ENCODE data around the gene FUZ. TPM values are rescaled to one million over a fixed set of nuclear protein-coding genes. Genes with fewer than 3 reads are reported as not detected.

The FUZ gene
- total and polyA plus RNA-seq, 2 of the 8 experiments (the other 6 are each of a cell fraction or from before 2014, with no cell fraction given), result 28.4 to 33.9 TPM

DNA sequence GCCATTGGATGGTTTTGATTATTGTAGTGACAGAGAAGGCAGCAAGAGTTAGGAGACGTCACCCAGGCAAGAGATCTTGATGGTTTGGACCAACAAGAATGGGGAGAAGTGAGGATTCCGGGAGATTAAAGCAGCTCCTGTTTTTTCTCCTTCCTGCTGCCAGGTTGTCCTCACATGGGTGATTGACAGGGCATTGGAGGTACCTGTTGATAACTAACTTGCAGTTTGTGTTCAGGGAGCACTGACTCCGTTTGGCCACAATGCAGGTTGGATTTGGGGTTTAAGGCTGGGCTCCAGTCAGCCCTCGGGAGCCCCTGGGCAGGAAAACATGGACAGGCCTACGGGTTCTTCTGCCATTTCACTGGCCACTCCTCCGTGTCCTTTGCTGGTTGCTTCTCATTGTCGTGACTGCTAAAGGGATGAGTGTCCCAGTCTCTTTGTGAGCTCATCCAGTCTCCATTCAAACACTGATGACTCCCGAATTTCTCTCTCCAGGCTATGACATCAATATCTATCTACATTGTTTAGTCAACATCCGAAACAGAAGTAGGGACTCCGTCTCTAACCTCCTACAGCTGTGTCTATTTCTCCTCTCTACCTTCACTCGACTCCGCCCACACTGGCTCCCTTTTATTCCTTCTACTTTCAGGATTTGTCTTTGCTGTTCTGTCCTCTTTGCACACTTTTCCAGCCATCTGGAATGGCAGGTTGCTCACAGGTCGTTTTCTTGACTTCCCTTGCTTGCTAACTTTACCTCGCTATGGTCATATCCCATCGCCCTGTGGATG is 36.5 kb upstream of the FUZ start:
- Histone ChIP-seq H3K36me3 (ENCODE audit: control insufficient read depth in 2 of 4, insufficient read depth in 4 of 4, low read length in 3 of 4) (peaks cover 0 to 10% (median 4%) of the 10 kb centered on the region in 4 experiments; a peak in 3 of 8 replicates), H3K9ac (replicated peaks in 1 of 4; ENCODE audit: extremely low read depth in 1 of 4, low read depth in 3 of 4, low read length in 3 of 4) (peak overlapping the region in 1 of 4 experiments; percentile 68; a peak in 3 of 7 replicates), H2BK5ac (ENCODE audit: low read depth, low read length) (no peak overlapping the region), H3K27me3 (replicated peaks in 1 of 4; ENCODE audit: control insufficient read depth in 3 of 4, extremely low read depth in 1 of 4, insufficient read depth in 3 of 4, low read length in 3 of 4) (no peaks in the 10 kb centered on the region; a peak in 1 of 7 replicates), H3K4me2 (ENCODE audit: insufficient read depth in 1 of 2, low read depth in 2 of 2, low read length in 2 of 2) (peak overlapping the region; percentile 72 to 74), H2AFZ (ENCODE audit: low read length) (no peak overlapping the region), H4K5ac (ENCODE audit: insufficient read length, low read depth, low read length) (no peak overlapping the region), H3K79me1 (ENCODE audit: low read depth, low read length) (peaks cover 18% of the 10 kb centered on the region), H3K4me1 (replicated peaks in 1 of 4; ENCODE audit: control insufficient read depth in 3 of 4, insufficient read depth in 4 of 4, low read length in 3 of 4) (peaks cover 3 to 9% (median 6%) of the 10 kb centered on the region in 4 experiments), H3K27ac (ENCODE audit: low read depth, low read length) (no peak overlapping the region), H2BK12ac (ENCODE audit: low read depth, low read length) (0 out of 2 replicates have a peak overlapping the region, but pooled peaks have one; percentile 60), H4K20me1 (replicated peaks in 1 of 2; ENCODE audit: control insufficient read depth in 1 of 2, insufficient read depth in 2 of 2, low read length in 2 of 2) (peaks cover 19 to 26% of the 10 kb centered on the region in 2 experiments), H2AK5ac (ENCODE audit: low read depth, low read length) (peak overlapping the region; percentile 93; the same call in 1 of the 2 replicates), H3K4me3 (ENCODE audit: extremely low read depth in 1 of 4, insufficient read depth in 2 of 4, low read depth in 3 of 4, low read length in 4 of 4) (peak overlapping the region; percentile 64 to 88 (median 80); a peak in 7 of 8 replicates), H3K23me2 (ENCODE audit: low read depth, low read length) (peaks cover 10% of the 10 kb centered on the region; the same call in 1 of the 2 replicates), H3K9me3 (ENCODE audit: insufficient read depth in 2 of 2, low read depth in 1 of 2, low read length in 1 of 2) (no peaks in the 10 kb centered on the region), H2BK15ac (ENCODE audit: low read length) (no peak overlapping the region), H3K23ac (ENCODE audit: insufficient read length) (no peak overlapping the region), H3K79me2 (ENCODE audit: control insufficient read depth in 1 of 2, insufficient read depth in 2 of 2, low read length in 2 of 2) (peaks cover 17 to 28% of the 10 kb centered on the region in 2 experiments), H3K56ac (replicated peaks; ENCODE audit: insufficient read length, low read depth, low read length) (no peak overlapping the region), H3K18ac (ENCODE audit: extremely low read depth, low read length) (no peak overlapping the region), H4K91ac (replicated peaks; ENCODE audit: insufficient read length, low read length) (no peak overlapping the region), H3K4ac (replicated peaks; ENCODE audit: insufficient read length, low read depth, low read length) (no peak overlapping the region), H4K8ac (ENCODE audit: extremely low read depth, insufficient read depth, low read length) (no peak overlapping the region), H2BK120ac (replicated peaks; ENCODE audit: low read depth, low read length) (no peak overlapping the region), H3K14ac (ENCODE audit: insufficient read length) (no peak overlapping the region), H2BK20ac (ENCODE audit: low read length) (no peak overlapping the region)
- ChIA-PET POLR2A (ENCODE audit: partially characterized antibody) (interaction anchor here (0.7 to 12.4 kb wide), 18 partner anchors 9 to 165 kb away, joined by 3 to 247 read pairs (median 6); partner anchors contain the start of genes ADM5, AKT1S1, AP2A1 and CPT1C), CTCF (ENCODE audit: partially characterized antibody) (interaction anchor here (0.6 to 1.8 kb wide), 6 partner anchors 8 to 160 kb away, joined by 3 to 7 read pairs (median 4); partner anchors contain the start of gene ADM5)
- TF ChIP-seq NRF1 (IDR thresholded peaks at IDR 0.05; ENCODE audit: low read depth, low read length) (no peak), CEBPB (IDR thresholded peaks at IDR 0.05; ENCODE audit: low read depth, low read length) (no peak), GABPA (IDR thresholded peaks at IDR 0.05; ENCODE audit: borderline replicate concordance, insufficient read depth, low read length) (no peak)
- WGBS, 2 experiments (ENCODE audit: extremely low coverage in 1 of 2, insufficient coverage in 1 of 2, insufficient read length in 1 of 2, insufficient replicate concordance in 2 of 2, low coverage in 1 of 2, low lambda C conversion rate in 2 of 2, missing lambda C conversion rate in 1 of 2), result 87% methylated on average over 15 of the region's 15 CpGs; no CpG with 5 or more reads in 1 of the 2 experiments
- no peak for FAIRE-seq
- no peak for DNase-seq (ENCODE audit: low read depth in 1 of 2, low spot score in 2 of 2)

Measured in H1 (cell line).